Nephron progenitor cell (in vitro differentiated cells): ENCODE measurements around the gene ZNF500.

Source experiments
- DNase-seq: peaks from one replicate; pipeline ENCODE4 v3.0.0; 2021
- H3K27ac Mint-ChIP-seq: 2 replicates; pipeline ENCODE4 v1.8.0; 2021; ENCODE audit warnings: mild to moderate bottlenecking, moderate library complexity, mixed read lengths
- H3K27me3 Mint-ChIP-seq: 2 replicates; pipeline ENCODE4 v1.8.0; 2021; ENCODE audit warnings: mild to moderate bottlenecking, low read depth, mixed read lengths; ENCODE audit not compliant: poor library complexity
- H3K36me3 Mint-ChIP-seq: 2 replicates; pipeline ENCODE4 v1.8.0; 2021; ENCODE audit warnings: low read depth, mixed read lengths
- H3K4me1 Mint-ChIP-seq: 2 replicates; pipeline ENCODE4 v1.8.0; 2021; ENCODE audit warnings: mixed read lengths
- H3K4me3 Mint-ChIP-seq: 2 replicates; pipeline ENCODE4 v1.8.0; 2021; ENCODE audit warnings: mild to moderate bottlenecking, moderate library complexity, mixed read lengths
- H3K9me3 Mint-ChIP-seq: 2 replicates; pipeline ENCODE4 v1.8.0; 2021; ENCODE audit warnings: mild to moderate bottlenecking, moderate library complexity, mixed read lengths
- CTCF ChIP-seq: fragments of 200-600 bp; sonication (generic); IDR thresholded peaks from 2 replicates; pipeline ENCODE4 v1.5.0; 2021; ENCODE audit warnings: antibody characterized with exemption

The ZNF500 gene

GRCh38 chr16:4811242-4811641 lies 44.3 kb upstream of the ZNF500 start:
- H3K9me3 Mint-ChIP-seq, result no peaks in the 10 kb centered on the region
- no peak for DNase-seq
- TF ChIP-seq CTCF, result no peak
- H3K27me3 Mint-ChIP-seq, result no peaks in the 10 kb centered on the region
- H3K36me3 Mint-ChIP-seq, result peaks cover 56% of the 10 kb centered on the region
- H3K4me1 Mint-ChIP-seq, result no peaks in the 10 kb centered on the region
- H3K27ac Mint-ChIP-seq, result no peak overlapping the region
- no peak overlapping the region for H3K4me3 Mint-ChIP-seq

GRCh38 chr16:4806280-4806679 lies 39.3 kb upstream of the ZNF500 start:
- Mint-ChIP-seq H3K4me3 (no peak overlapping the region), H3K36me3 (peaks cover 32% of the 10 kb centered on the region), H3K9me3 (no peaks in the 10 kb centered on the region), H3K27me3 (peaks cover 3% of the 10 kb centered on the region), H3K27ac (peak overlapping the region; percentile 45), H3K4me1 (peaks cover 18% of the 10 kb centered on the region)
- no peak for TF ChIP-seq CTCF
- DNase-seq, result no peak

- TF ChIP-seq CTCF, result no peak
- H3K27ac Mint-ChIP-seq, result no peak overlapping the region
- H3K27me3 Mint-ChIP-seq, result peaks cover 3% of the 10 kb centered on the region
- no peak for DNase-seq
- H3K36me3 Mint-ChIP-seq, result peaks cover 32% of the 10 kb centered on the region
- no peak overlapping the region for H3K4me3 Mint-ChIP-seq
- peaks cover 28% of the 10 kb centered on the region for H3K4me1 Mint-ChIP-seq
- H3K9me3 Mint-ChIP-seq, result no peaks in the 10 kb centered on the region
These were observed 38.3 kb upstream of the ZNF500 start for GRCh38 chr16:4805231-4805630.

- DNase-seq, result no peak
- TF ChIP-seq CTCF, result no peak
- peaks cover 32% of the 10 kb centered on the region for H3K36me3 Mint-ChIP-seq
- H3K9me3 Mint-ChIP-seq, result no peaks in the 10 kb centered on the region
- H3K4me3 Mint-ChIP-seq, result peak overlapping the region; percentile 84
- H3K27ac Mint-ChIP-seq, result peak overlapping the region; percentile 74
- peaks cover 29% of the 10 kb centered on the region for H3K4me1 Mint-ChIP-seq
- H3K27me3 Mint-ChIP-seq, result peaks cover 3% of the 10 kb centered on the region
These were observed 37.2 kb upstream of the ZNF500 start for GRCh38 chr16:4803898-4804762.

GRCh38 chr16:4803401-4803844 lies 36.5 kb upstream of the ZNF500 start:
- peaks cover 29% of the 10 kb centered on the region for H3K4me1 Mint-ChIP-seq
- H3K36me3 Mint-ChIP-seq, result peaks cover 32% of the 10 kb centered on the region
- peaks cover 6% of the 10 kb centered on the region for H3K27me3 Mint-ChIP-seq
- no peak for TF ChIP-seq CTCF
- no peak for DNase-seq
- no peaks in the 10 kb centered on the region for H3K9me3 Mint-ChIP-seq
- no peak overlapping the region for H3K27ac Mint-ChIP-seq
- H3K4me3 Mint-ChIP-seq, result peak overlapping the region; percentile 84
